Panc1 (cell line): ENCODE results near the gene ASH1L.

ENCODE experiments used
- CTCF ChIP-seq: fragments of 450-650 bp; IDR thresholded peaks from 2 replicates; pipeline ENCODE4 v1.5.1; 2017; ENCODE audit warnings: mild to moderate bottlenecking
- POLR2AphosphoS5 ChIP-seq: IDR thresholded peaks from 2 replicates; pipeline ENCODE4 v1.6.1; 2012; ENCODE audit warnings: mild to moderate bottlenecking, low read depth, low read length, moderate library complexity
- REST ChIP-seq, 2 experiments: IDR thresholded peaks; 2 replicates each; pipeline ENCODE4 v1.6.1; 2011 to 2012; ENCODE audit warnings: low read depth in 2 of 2, control low read depth in 1 of 2, low read length in 1 of 2, mild to moderate bottlenecking in 1 of 2, moderate library complexity in 1 of 2; ENCODE audit not compliant: insufficient read depth in 1 of 2
- SIN3A ChIP-seq: IDR thresholded peaks from 2 replicates; pipeline ENCODE4 v1.6.1; 2012; ENCODE audit warnings: low read depth, mild to moderate bottlenecking, low read length, moderate library complexity, borderline replicate concordance; ENCODE audit not compliant: insufficient read depth
- TCF7L2 ChIP-seq: IDR thresholded peaks from 2 replicates; pipeline ENCODE4 v1.6.1; 2011; ENCODE audit warnings: mild to moderate bottlenecking, low read depth, low read length, inconsistent platforms

GRCh38 chr1:155334962-155335361, 227.6 kb downstream of the ASH1L start:
- TF ChIP-seq POLR2AphosphoS5, result no peak
- TF ChIP-seq CTCF, result no peak
- TF ChIP-seq REST (IDR thresholded peaks at IDR 0.05; ENCODE audit: insufficient read depth in 1 of 2, low read depth in 2 of 2, low read length in 1 of 2), result no peak
- TF ChIP-seq TCF7L2, result no peak
- no peak for TF ChIP-seq SIN3A
